OCI-LY3 (cell line): ENCODE data around the gene LRRC14B.

Source experiments
- EZH2phosphoT487 ChIP-seq: fragments of 200-600 bp; shearing (Covaris generic); IDR thresholded peaks from 2 replicates; pipeline ENCODE4 v1.6.1; 2018; ENCODE audit warnings: antibody characterized with exemption, mixed run types, low read depth
- TF ChIP-seq, protein P1 (sequence below): fragments of 200-600, 300-600 bp; sonication (generic); IDR thresholded peaks from 2 replicates; pipeline ENCODE4 v1.5.1; 2014; ENCODE audit warnings: antibody characterized with exemption, low read length, low read depth

DNA sequence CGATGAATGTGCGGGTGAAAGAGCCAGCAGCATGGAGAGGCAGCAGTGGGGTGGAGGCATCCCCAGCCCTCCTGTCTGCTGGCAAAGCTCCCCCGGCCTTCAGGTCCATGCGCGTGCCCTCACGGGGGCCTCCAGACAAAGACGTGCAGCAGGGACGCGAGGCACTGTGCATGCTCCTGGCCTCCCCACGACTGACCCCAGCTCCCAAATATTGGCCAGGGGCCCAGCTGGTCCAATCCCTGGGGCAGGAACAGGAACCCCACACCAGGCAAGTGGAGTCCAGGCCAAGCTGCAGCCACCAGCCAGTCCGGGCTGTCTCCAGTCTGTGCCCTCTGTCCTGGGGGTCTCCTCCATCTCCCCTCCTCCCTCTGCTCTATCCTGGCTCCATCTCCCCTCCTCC, 33.5 kb upstream of the LRRC14B start:
- TF ChIP-seq, protein P1, sequence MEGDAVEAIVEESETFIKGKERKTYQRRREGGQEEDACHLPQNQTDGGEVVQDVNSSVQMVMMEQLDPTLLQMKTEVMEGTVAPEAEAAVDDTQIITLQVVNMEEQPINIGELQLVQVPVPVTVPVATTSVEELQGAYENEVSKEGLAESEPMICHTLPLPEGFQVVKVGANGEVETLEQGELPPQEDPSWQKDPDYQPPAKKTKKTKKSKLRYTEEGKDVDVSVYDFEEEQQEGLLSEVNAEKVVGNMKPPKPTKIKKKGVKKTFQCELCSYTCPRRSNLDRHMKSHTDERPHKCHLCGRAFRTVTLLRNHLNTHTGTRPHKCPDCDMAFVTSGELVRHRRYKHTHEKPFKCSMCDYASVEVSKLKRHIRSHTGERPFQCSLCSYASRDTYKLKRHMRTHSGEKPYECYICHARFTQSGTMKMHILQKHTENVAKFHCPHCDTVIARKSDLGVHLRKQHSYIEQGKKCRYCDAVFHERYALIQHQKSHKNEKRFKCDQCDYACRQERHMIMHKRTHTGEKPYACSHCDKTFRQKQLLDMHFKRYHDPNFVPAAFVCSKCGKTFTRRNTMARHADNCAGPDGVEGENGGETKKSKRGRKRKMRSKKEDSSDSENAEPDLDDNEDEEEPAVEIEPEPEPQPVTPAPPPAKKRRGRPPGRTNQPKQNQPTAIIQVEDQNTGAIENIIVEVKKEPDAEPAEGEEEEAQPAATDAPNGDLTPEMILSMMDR, result no peak
- TF ChIP-seq EZH2phosphoT487, result no peak
